ENCODE results near the gene KRT3.

The KRT3 gene

DNA sequence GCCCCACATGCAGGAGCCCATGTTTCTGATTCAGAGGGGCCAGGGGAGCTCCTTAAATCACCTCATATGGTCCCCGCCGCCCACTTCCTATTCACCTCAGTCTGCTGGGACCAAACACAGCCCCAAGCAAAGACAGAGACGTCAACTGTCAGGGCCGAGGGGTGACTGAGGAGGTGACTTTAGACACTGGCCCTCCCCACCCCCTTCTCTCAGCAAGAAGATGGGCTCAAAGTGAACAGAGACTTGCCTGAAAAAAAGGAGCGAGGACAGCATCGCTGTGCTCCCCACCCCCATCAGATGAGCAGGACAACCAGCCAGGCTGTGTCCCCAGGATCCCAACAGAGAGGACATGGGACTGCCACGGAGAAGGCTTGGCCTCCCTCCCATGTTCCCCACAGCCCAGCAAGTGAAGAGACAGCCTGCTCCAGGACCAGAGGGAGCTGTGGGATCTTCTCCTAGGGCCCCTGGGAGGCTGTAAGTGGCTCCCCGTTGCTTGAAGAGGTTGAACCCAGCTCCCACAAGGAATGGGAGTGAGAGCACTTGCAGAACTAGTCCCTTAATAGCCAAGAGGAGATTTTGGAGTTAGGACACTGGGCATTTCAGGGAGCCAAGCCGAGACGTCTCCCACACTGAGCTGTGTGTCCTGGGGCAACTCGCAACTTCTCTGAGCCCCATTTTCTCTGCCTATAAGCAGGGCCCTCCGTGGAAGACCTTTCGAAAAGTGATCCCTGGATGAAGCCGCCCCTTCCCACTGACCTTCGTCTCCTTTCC, 39.5 kb upstream of the KRT3 start:
- Histone ChIP-seq H3K27ac (ENCODE audit: low read depth in 2 of 2, low read length in 2 of 2) (no peak overlapping the region), H3K9me3 (ENCODE audit: control insufficient read depth in 2 of 2, low read length in 2 of 2) (no peaks in the 10 kb centered on the region), H3K4me3 (ENCODE audit: low read length in 2 of 2) (no peak overlapping the region), H3K27me3 (ENCODE audit: control insufficient read depth in 2 of 2, insufficient read depth in 2 of 2, low read length in 2 of 2) (no peaks in the 10 kb centered on the region), H3K4me1 (ENCODE audit: control insufficient read depth in 2 of 2, insufficient read depth in 2 of 2, low read length in 2 of 2) (no peaks in the 10 kb centered on the region), H3K36me3 (ENCODE audit: control insufficient read depth in 2 of 2, insufficient read depth in 2 of 2, low read length in 2 of 2) (no peaks in the 10 kb centered on the region), H3K9ac (ENCODE audit: low read depth in 1 of 2, low read length in 2 of 2) (no peak overlapping the region)

DNA sequence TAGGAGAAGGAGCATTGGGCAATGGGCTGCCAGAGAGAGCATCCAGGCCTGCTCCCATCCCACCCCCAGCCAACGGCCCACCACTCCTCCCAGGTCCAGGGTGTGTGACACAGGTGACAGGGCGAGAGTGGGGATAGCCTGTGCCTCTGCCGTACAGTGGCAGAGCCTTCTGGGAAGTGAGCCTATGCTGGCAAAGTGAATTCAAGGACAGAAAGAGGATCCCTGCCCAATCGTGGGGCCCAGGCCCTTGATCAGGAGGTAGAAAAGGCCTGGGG, 38.7 kb upstream of the KRT3 start:
- Histone ChIP-seq H3K27me3 (ENCODE audit: control insufficient read depth in 2 of 2, insufficient read depth in 2 of 2, low read length in 2 of 2) (no peaks in the 10 kb centered on the region), H3K4me1 (ENCODE audit: control insufficient read depth in 2 of 2, insufficient read depth in 2 of 2, low read length in 2 of 2) (no peaks in the 10 kb centered on the region)

DNA sequence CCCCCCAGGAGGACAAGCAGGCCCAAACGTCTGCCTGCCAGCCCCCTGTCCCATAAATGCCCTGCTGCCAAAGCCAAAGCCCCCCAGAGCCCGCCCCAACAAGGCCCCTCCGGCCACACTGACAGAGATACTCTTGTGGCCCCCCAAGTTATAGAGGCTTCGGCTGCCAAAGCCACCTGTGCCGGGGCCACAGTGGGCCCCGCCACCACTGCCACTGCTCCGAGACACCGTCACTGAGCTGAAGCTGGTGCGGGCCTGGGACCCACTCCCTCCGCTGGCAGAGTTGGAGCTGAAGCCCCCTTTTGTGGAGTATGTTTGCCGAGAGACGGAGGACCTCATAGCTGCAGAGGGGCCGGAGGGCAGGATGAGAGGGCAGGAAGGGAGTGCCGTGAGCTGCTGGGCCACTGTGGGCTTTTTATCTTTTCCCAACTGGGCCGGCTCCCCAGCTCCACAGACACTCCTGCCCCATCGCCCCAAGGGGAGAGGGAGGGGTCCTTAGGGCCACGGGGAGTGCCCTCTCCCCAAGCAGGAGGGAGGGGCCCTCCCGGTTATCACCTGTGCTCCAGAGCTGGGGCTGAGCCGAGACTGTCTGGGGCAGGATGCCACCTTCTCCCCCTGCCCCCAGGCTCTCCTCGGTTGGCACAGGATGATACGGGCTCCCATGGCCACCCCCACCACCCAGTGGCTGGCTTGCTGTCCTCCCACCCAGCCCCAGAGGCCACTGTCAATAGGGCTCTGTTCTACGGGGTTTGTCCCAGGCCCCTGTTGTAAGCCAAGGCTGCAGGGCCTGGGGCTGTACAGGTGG, 38.2 kb upstream of the KRT3 start, which contains the start of gene KRT79:
TSS of gene KRT79 (minus strand) at position 390 of the 805 bp plus-strand sequence. CDS start at position 339, 51 bp downstream.
- Histone ChIP-seq H3K36me3 (ENCODE audit: control insufficient read depth in 2 of 2, insufficient read depth in 2 of 2, low read length in 2 of 2) (no peaks in the 10 kb centered on the region), H3K27me3 (ENCODE audit: control insufficient read depth in 2 of 2, insufficient read depth in 2 of 2, low read length in 2 of 2) (no peaks in the 10 kb centered on the region), H3K9ac (ENCODE audit: low read depth in 1 of 2, low read length in 2 of 2) (no peak within 1 kb of the TSS), H3K27ac (ENCODE audit: low read depth in 2 of 2, low read length in 2 of 2) (no peak within 1 kb of the TSS), H3K4me1 (ENCODE audit: control insufficient read depth in 2 of 2, insufficient read depth in 2 of 2, low read length in 2 of 2) (no peaks in the 10 kb centered on the region), H3K4me3 (ENCODE audit: low read length in 2 of 2) (no peak within 1 kb of the TSS), H3K9me3 (ENCODE audit: control insufficient read depth in 2 of 2, low read length in 2 of 2) (no peaks in the 10 kb centered on the region)

More for the DNA sequence above, 38.7 kb upstream of the KRT3 start:
- Histone ChIP-seq H3K27ac (ENCODE audit: low read depth in 2 of 2, low read length in 2 of 2) (no peak overlapping the region), H3K9me3 (ENCODE audit: control insufficient read depth in 2 of 2, low read length in 2 of 2) (no peaks in the 10 kb centered on the region), H3K9ac (ENCODE audit: low read depth in 1 of 2, low read length in 2 of 2) (no peak overlapping the region), H3K4me3 (ENCODE audit: low read length in 2 of 2) (no peak overlapping the region), H3K36me3 (ENCODE audit: control insufficient read depth in 2 of 2, insufficient read depth in 2 of 2, low read length in 2 of 2) (no peaks in the 10 kb centered on the region)

DNA sequence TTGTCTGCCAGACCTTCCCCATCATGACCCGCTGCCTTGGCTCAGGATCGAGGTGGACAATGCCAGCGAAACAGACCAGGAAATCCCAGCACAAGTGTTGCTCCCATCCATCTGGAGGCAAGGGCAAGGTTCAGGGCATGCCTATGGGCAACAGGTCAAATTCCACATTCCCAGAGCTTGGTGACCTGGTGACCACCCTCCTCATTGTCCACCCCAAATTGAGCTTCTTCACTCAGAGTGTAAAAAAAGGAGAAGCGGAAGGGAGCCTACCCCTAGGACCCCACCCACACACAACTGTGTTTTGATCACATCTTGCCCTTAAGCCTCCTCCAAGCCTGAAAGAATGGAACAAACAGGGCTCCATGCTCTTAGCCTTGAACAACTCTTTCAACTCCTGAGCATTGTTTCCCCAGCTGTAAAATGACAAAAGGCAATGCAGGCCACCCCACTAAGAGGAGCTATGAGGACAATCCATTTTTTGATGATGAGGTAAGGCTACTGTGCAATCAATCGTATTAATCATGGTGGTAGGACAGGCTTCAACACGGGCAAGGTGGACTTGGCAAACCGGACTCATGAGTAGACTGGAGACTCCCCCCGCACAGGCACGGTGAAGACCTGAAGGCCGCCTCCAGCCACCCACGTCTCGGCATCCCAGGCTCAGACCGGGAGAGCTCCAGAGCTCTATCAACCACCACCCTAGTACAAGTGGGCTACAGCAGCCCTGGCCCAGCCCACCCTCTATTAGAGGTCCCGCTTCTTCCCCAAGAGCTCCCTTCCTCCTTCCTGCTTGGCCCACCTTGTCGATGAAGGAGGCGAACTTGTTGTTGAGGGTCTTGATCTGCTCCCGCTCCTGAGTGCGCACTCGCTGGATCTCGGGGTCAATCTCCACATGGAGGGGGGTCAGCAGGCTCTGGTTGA, 37.3 kb upstream of the KRT3 start:
- Histone ChIP-seq H3K4me1 (ENCODE audit: control insufficient read depth in 2 of 2, insufficient read depth in 2 of 2, low read length in 2 of 2) (no peaks in the 10 kb centered on the region), H3K9me3 (ENCODE audit: control insufficient read depth in 2 of 2, low read length in 2 of 2) (no peaks in the 10 kb centered on the region), H3K36me3 (ENCODE audit: control insufficient read depth in 2 of 2, insufficient read depth in 2 of 2, low read length in 2 of 2) (no peaks in the 10 kb centered on the region), H3K27ac (ENCODE audit: low read depth in 2 of 2, low read length in 2 of 2) (no peak overlapping the region), H3K4me3 (ENCODE audit: low read length in 2 of 2) (no peak overlapping the region), H3K9ac (ENCODE audit: low read depth in 1 of 2, low read length in 2 of 2) (no peak overlapping the region), H3K27me3 (ENCODE audit: control insufficient read depth in 2 of 2, insufficient read depth in 2 of 2, low read length in 2 of 2) (no peaks in the 10 kb centered on the region)

DNA sequence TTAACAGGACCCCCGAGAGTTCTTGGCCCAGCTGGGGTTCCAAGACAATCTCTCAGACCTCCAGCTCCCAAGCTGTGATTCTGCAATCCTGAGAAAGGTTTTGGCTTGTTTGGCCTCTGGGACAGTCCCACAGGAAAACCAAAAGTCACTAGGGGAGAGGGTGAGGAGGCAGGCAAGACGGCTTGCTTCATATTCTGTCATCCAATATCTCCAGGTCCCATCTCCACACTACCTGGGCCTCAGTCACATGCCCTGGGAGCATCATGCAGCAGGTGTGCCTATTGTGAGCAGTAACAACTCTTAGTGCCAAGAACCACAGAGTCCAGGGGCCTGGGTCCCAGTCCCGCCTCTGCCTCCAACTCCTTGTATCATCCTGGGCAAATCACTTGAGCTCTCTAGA, 36.5 kb upstream of the KRT3 start:
- Histone ChIP-seq H3K27ac (ENCODE audit: low read depth in 2 of 2, low read length in 2 of 2) (no peak overlapping the region), H3K36me3 (ENCODE audit: control insufficient read depth in 2 of 2, insufficient read depth in 2 of 2, low read length in 2 of 2) (no peaks in the 10 kb centered on the region), H3K9ac (ENCODE audit: low read depth in 1 of 2, low read length in 2 of 2) (no peak overlapping the region), H3K4me3 (ENCODE audit: low read length in 2 of 2) (no peak overlapping the region), H3K4me1 (ENCODE audit: control insufficient read depth in 2 of 2, insufficient read depth in 2 of 2, low read length in 2 of 2) (no peaks in the 10 kb centered on the region), H3K9me3 (ENCODE audit: control insufficient read depth in 2 of 2, low read length in 2 of 2) (no peaks in the 10 kb centered on the region), H3K27me3 (ENCODE audit: control insufficient read depth in 2 of 2, insufficient read depth in 2 of 2, low read length in 2 of 2) (no peaks in the 10 kb centered on the region)

DNA sequence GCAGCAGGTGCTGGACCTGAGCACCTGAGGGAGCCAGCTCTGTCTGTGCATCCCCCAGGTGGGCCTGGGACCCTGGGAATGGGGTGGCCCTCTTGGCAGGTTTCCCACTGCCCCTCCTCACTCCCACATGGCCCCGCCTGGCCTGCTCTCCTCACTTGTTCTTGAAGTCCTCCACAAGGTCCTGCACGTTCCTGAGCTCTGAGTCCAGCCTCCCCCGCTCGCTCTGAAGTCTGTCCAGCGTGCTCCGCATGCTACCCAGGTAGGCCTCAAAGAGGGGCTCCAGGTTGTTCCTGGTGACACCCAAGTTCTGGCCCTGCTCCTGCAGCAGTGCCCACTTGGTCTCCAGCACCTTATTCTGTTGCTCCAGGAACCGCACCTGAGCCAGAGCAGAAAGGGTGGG, 35.3 kb upstream of the KRT3 start:
- no peak overlapping the region for H3K4me3 ChIP-seq (ENCODE audit: low read length in 2 of 2)
- H3K4me1 ChIP-seq (ENCODE audit: control insufficient read depth in 2 of 2, insufficient read depth in 2 of 2, low read length in 2 of 2) = no peaks in the 10 kb centered on the region
- H3K36me3 ChIP-seq (ENCODE audit: control insufficient read depth in 2 of 2, insufficient read depth in 2 of 2, low read length in 2 of 2) = no peaks in the 10 kb centered on the region
- no peaks in the 10 kb centered on the region for H3K27me3 ChIP-seq (ENCODE audit: control insufficient read depth in 2 of 2, insufficient read depth in 2 of 2, low read length in 2 of 2)
- H3K27ac ChIP-seq (ENCODE audit: low read depth in 2 of 2, low read length in 2 of 2) = no peak overlapping the region
- H3K9me3 ChIP-seq (ENCODE audit: control insufficient read depth in 2 of 2, low read length in 2 of 2) = no peaks in the 10 kb centered on the region
- no peak overlapping the region for H3K9ac ChIP-seq (ENCODE audit: low read depth in 1 of 2, low read length in 2 of 2)

DNA sequence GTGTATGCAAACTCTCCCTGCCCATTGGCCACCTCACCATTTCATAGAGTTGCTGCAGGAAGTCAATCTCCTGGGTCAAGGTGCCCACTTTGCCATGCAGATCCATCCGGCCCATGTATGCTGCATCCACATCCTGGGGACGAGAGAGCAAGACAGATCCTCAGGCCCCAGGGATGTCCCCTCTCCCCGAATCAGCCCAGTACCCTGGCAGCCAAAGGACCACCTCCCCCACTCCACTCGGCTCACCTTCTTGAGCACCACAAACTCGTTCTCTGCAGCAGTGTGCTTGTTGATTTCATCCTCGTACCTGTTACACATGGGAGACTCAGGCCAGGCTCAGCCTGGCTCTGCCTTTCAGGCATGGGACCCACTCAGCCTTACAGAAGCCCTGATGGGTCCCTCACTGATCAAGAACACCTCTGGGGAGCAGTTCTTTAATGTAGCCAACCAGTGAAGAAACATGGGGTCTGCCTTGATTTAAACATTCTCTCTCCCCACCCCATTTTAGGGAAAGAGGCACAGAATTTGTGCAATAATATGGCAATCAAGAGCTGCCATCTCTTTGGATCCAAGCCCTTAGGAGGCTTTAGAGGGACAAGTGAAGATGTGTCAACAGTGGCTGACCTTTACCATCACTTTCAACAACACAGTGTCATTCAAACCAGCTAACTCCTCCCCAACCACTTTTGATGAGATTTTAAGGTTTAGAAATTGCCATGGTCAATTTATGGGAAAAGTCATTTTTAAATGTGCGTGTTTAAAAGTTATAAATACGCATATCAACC, 34.3 kb upstream of the KRT3 start:
- no peaks in the 10 kb centered on the region for H3K9me3 ChIP-seq (ENCODE audit: control insufficient read depth in 2 of 2, low read length in 2 of 2)
- H3K27ac ChIP-seq (ENCODE audit: low read depth in 2 of 2, low read length in 2 of 2) = no peak overlapping the region
- H3K4me3 ChIP-seq (ENCODE audit: low read length in 2 of 2) = no peak overlapping the region
- no peaks in the 10 kb centered on the region for H3K4me1 ChIP-seq (ENCODE audit: control insufficient read depth in 2 of 2, insufficient read depth in 2 of 2, low read length in 2 of 2)
- H3K9ac ChIP-seq (ENCODE audit: low read depth in 1 of 2, low read length in 2 of 2) = no peak overlapping the region
- H3K36me3 ChIP-seq (ENCODE audit: control insufficient read depth in 2 of 2, insufficient read depth in 2 of 2, low read length in 2 of 2) = no peaks in the 10 kb centered on the region
- H3K27me3 ChIP-seq (ENCODE audit: control insufficient read depth in 2 of 2, insufficient read depth in 2 of 2, low read length in 2 of 2) = no peaks in the 10 kb centered on the region

DNA sequence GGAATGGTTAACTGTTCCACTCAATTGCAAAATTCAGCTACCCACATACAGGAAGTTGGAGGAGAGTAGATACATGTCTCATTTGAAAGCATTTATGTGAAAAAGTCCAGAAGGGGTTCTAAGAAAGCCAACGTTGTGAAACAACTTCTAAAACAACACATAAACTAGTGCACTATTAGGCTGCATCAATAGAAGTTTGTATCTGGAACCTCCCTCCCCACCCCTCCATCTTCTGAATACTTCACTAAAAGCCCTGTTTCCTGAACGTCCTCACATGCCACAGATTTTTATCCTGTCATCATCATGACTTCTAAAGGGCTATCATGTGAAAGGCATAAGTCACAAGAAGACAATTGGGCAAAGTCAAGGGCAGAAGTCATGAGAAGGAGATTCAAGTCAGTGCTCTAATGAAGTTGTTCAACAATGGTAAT, 32.7 kb upstream of the KRT3 start:
- Histone ChIP-seq H3K4me1 (ENCODE audit: control insufficient read depth in 2 of 2, insufficient read depth in 2 of 2, low read length in 2 of 2) (no peaks in the 10 kb centered on the region), H3K9me3 (ENCODE audit: control insufficient read depth in 2 of 2, low read length in 2 of 2) (no peaks in the 10 kb centered on the region), H3K9ac (ENCODE audit: low read depth in 1 of 2, low read length in 2 of 2) (no peak overlapping the region), H3K36me3 (ENCODE audit: control insufficient read depth in 2 of 2, insufficient read depth in 2 of 2, low read length in 2 of 2) (no peaks in the 10 kb centered on the region), H3K4me3 (ENCODE audit: low read length in 2 of 2) (no peak overlapping the region), H3K27ac (ENCODE audit: low read depth in 2 of 2, low read length in 2 of 2) (no peak overlapping the region), H3K27me3 (ENCODE audit: control insufficient read depth in 2 of 2, insufficient read depth in 2 of 2, low read length in 2 of 2) (no peaks in the 10 kb centered on the region)

DNA sequence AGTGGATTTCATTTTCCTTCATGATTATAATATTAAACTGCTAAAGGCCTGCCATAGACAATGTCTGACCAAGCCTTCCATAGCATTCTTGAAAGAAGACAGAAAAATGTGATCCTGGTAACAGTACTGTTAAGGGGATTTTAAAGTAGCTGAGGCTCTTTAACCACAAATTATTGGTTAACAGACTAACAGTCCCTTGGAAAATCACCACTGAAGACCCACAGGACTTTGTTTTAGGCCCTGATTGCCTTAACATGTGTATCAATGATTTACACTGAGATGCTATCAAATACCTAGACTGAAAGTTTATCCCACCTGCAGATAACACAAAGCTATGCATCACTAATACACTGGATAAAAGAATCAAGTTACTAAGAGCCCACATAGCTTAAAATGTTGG, 32.2 kb upstream of the KRT3 start:
- Histone ChIP-seq H3K4me1 (ENCODE audit: control insufficient read depth in 2 of 2, insufficient read depth in 2 of 2, low read length in 2 of 2) (no peaks in the 10 kb centered on the region), H3K27me3 (ENCODE audit: control insufficient read depth in 2 of 2, insufficient read depth in 2 of 2, low read length in 2 of 2) (no peaks in the 10 kb centered on the region), H3K9me3 (ENCODE audit: control insufficient read depth in 2 of 2, low read length in 2 of 2) (no peaks in the 10 kb centered on the region)

More for the DNA sequence above, 32.2 kb upstream of the KRT3 start:
- no peak overlapping the region for H3K4me3 ChIP-seq (ENCODE audit: low read length in 2 of 2)
- no peak overlapping the region for H3K9ac ChIP-seq (ENCODE audit: low read depth in 1 of 2, low read length in 2 of 2)
- H3K27ac ChIP-seq (ENCODE audit: low read depth in 2 of 2, low read length in 2 of 2) = no peak overlapping the region
- no peaks in the 10 kb centered on the region for H3K36me3 ChIP-seq (ENCODE audit: control insufficient read depth in 2 of 2, insufficient read depth in 2 of 2, low read length in 2 of 2)
